ENCODE results near the gene PTGIS.
A peak's percentile ranks its signal among the peaks of the same experiment; 100 is the strongest.
"Not testable (repeated sequence)": the region's sequence is repeated elsewhere in the genome, so short reads cannot be mapped to it uniquely, and the experiment has no call there.

The PTGIS gene

DNA sequence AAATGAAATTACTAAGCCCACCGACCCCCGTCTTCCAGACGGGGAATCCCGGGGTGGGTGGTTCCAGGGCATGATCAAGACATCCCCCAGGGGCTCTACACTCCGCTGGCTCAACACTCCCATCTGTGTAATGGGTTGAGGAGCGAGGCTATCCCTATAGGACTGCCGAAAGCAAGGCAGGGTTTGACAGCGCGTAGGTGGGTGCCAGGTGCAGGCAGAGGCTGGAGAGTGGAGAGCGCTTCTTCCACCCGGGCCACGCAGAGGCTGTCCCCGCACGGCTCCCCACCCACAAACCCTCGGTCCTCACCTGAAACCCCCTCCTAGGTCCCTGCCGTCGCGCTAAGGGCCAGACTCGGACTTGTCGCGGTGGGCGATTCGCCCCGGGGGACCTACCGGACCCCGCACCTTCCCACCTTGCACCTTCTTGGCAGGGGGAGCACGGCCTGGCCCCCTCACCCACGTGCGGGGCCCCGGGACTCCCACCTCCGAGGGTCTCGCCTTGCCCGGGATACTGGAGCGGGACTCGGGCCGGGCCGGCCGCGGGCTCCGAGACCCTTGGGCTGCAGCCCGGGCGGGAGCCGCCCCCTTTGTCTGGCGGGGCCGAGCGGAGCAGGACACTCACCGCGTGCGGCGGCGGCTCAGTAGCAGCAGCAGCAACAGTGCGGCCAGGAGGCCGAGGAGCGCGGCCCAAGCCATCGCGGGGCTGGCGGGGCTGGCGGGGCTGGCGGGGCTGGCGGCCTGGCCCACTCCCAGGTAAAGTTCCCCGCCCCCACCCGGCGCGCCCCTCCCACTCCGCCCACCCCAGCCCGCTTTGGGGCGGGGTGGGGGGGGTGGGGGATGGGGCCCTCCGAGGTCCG lies at the start of gene PTGIS:
Gene PTGIS (minus strand): TSS at position 717 of the 857 bp plus-strand sequence. CDS start 21 bp downstream, at position 696.
- no peak for DNase-seq (ENCODE audit: low read depth in 2 of 2)

DNA sequence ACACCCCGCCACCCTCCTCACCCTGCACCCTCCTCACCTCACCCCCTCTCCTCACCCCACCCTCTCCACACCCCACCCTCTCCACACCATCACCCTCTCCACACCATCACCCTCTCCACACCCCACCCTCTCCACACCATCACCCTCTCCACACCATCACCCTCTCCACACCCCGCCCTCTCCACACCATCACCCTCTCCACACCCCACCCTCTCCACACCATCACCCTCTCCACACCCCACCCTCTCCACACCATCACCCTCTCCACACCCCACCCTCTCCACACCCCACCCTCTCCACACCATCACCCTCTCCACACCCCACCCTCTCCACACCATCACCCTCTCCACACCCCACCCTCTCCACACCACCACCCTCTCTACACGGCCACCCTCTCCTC lies 49.5 kb upstream of the PTGIS start:
- not testable (repeated sequence) for DNase-seq (ENCODE audit: low read depth in 2 of 2)

DNA sequence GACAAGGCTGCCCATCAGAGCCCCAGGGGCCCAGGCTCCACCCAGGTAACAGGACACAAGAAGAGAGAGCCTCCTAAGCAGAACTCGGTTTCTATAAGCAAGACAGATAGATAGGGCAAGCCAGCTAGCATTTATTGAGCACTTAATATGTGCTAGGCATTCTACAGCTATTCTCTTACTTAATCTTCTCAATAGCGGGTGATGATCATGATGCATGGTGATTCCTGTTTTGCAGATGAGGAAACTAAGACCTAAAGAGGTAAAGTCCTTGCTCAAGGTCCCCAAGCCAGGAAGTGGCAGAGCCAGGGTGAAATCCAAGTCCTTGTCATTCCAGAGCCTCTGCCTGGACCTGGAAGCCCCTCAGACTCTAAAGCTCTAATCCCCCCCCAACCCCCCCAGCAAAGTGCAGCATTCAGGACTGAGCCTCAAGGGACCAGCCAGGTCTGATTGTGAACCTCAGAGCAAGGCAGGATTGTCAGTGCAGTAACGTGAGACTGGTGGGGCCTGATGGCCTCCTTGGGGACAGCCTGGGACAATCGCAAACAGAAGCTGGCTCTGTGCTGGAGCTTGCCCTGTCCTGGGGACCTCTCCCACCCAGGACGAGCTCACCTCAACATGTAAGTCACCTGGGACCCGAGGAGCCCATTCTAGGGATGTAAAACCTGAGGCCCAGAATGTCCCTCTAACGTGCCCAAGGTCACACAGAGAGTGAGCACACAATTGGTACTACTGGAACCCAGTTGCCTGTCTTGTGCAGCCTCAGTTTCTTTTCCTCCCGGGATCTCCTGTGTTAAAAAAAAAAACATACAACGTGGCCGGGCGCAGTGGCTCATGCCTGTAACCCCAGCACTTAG lies 48.4 kb upstream of the PTGIS start:
- DNase-seq (ENCODE audit: low read depth in 2 of 2): no peak

DNA sequence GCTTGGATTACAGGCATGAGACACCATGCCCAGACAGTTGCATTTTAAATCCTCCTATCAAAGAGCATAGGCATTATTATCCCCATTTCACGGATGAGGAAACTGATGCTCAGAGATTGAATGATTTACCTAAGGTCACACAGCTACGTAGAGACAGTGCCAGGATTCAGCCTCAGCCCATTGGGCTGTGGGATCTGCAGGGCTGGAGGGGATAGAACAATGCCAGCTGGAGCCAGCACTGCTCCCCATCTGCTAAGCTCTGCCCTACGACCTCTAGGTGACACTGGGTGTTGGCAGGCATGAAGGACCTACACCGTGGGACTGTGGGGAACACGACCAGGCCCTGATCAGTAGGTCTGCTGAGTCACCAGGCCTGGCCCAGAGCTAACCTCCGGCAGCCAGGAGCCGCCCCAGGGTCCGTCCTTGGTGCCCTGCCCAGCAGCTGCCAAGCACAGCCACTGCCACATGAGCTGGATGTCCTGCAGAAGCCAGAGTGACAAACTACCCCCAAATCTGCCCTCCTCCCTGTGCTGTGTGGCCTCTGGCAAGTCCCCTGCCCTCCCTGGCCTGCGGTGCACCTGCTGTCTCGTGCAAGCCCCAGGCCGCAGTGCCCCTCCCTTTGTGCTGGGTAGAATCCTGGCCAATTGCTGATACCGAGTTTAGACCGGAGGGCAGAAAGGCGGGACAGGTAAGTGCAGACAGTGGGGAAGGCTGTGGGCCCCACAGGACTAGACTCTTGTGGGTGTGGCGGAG lies 47.6 kb upstream of the PTGIS start:
- DNase-seq (ENCODE audit: low read depth in 2 of 2): no peak

DNA sequence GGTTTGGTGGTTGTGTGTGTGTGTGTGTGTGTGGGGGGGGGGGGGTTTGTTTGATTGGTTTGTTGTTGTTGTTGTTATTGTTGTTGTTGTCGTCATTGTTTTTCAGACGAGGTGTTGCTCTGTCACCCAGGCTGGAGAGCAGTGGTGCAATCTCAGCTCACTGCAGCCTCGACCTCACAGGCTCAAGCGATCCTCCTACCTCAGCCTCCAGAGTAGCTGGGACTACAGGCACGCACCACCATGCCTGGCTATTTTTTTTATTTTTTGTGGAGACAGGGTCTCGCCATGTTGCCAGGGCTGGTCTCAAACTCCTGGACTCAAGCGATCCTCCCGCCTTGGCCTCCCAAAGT lies 47.1 kb upstream of the PTGIS start:
- DNase-seq (ENCODE audit: low read depth in 2 of 2): not testable (repeated sequence)

DNA sequence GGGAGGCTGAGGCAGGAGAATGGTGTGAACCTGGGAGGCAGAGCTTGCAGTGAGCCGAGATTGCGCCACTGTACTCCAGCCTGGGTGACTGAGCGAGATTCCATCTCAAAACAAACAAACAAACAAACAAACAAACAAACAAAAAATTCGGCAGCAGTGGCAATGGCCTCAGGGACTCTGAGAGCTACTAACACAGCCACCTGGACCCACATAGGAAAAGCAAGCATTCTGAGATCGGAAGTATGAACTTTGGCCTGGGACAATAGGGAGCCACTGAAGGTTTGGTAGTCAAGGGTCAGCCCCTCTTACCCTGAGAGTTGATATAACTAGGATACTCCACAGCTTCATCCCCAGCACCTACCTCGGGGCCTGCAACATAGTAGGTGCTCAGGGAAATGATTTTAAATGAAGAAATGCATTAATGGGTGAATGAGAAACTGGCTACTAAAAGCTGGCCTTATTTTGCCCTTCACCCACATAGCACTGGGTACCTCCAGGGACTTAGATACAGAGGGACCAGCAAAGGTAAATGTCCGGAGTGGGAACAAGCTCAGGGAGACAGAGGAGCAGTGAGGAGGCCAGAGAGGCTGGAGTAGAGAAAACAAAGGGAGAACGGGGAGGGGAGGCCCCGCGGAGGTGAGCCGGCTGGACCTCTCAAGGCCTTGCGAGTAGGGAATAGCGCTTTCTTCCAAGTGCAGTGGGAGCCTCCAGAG lies 46.6 kb upstream of the PTGIS start:
- no peak for DNase-seq (ENCODE audit: low read depth in 2 of 2)

DNA sequence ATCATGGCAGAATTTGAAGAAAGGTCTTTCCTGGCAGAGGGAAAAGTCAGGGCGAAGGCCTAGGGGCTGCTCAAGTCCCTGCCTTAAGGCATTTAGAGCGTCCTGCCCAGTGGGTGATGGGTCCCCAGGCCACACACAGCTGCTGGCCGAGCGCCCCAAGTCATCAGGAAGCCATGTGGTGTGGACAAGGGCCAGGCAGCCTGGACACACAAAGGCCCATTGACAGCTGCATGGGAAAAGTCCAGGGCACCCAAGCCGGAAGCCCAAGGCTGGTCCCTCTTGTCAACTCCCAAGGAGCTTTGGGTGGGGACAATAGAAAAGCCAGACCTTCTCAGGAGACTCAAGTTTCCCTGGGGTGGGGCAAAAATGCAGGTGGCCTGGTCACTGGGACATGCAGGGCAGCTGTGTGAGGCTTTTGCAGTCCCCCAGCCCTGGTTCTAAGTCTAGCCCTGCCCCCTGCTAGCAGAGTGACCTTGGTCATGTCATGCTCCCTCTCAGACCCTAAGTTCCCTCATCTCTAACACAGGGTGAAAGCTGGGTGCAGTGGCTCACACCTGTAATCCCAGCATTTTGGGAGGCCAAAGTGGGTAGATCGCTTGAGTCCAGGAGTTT lies 44.3 kb upstream of the PTGIS start:
- no peak for DNase-seq (ENCODE audit: low read depth in 2 of 2)

DNA sequence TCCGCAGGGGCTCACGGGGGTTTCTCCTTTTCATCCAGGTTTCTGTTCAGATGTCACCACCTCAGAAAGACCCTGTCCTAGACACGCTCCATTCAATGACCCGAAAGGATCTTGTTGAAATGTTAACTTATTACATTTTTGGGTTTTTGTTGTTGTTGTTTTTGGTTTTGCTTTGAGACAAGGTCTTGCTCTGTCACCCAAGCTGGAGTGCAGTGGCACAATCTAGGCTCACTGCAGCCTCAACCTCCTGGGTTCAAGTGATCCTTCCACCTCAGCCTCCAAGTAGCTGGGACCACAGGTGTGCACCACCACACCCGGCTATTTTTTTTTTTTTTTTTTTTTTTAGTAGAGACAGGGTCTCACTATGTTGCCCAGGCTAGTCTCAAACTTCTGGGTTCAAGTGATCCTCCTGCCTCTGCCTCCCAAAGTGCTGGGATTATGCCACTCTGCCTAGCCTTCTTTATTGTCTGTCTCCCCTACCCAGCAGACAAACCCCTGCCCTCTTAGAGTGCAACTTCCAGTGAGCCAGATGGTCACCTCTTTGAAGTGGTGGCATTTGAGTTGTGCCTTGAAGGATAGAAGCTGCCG lies 43.7 kb upstream of the PTGIS start:
- not testable (repeated sequence) for DNase-seq (ENCODE audit: low read depth in 2 of 2)

DNA sequence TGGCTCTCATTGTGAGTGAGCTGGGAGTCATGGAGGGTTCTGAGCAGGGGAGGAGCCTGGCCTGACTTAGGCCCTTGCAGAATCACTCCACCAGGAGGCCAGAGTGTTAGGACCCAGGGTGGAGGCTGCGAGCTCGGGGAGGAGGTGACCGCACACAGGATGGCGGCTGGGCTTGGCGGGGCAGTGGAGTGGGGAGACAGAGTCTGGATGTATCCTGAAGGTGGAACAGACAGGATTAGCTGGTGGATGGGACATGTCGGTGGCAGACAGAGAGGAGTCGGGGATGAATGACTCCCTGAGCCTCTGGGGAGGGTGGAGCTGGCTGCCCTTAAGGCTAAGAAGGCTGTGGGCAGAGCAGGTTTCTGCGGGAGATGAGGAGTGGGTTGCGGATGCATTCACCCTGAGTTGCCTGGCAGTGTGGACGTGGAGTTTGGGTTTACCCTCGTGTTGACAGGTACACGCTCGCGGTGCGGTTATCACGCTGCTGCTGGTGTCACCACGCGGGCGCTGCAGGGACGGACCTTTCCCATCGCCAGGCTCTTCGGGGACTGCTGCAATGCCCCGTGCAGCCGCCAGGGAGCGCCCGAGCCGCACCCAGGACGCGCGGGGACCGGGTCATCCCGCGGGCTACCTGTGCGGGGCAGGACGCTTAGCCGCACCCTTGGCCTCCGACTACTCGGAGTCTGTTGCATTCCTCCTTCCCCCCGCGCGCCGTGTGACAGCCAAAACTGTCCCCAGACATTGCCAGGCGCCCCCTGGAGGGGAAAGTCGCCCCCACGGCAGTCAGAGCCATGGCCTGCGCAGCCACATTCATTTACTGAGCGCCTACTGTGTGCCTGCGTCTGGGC lies 43.0 kb upstream of the PTGIS start:
- DNase-seq (ENCODE audit: low read depth in 2 of 2): peak; percentile 33 to 43

DNA sequence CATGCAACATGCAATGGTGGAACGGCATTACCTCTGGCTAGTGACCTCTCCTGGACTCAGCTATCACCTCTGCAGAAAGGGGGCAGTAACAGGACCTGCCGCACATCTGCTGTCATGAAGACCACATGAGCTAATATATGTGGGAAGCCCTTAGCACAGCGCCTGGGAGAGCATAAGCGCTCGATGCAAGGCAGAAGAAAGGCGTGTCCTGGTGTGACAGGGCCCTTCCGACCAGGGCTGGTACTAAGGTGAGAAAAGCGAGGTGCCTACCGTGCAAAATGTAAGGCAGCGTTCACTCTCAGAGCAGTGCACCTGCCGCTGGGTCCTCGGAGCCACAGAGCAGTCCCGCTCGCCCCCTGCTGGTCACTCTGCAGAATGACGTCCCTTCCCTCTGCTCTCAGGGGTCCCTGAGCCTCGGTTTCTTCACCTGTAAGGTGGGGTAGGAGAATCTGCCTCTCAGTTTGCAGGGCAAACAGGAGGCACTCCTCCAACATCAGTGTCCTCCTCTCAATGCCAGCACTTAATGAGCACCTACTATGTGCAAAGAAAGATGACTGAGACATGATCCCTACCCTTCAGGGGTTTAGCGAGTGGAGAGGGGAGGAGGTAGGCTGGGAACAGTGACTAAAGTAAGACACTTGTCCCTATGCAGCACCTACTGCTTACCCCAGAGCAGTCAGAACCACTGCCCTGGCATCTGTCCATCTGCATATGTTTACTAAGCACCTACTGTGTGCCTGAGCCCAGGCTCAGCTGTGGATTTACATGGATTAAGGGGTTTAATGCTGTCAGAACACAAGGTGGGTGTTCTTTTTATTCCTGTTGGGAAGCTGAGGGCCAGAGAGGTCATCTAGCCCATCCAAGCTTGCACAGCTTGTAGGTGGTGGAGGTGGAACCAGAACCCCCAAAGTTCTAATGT lies 41.1 kb upstream of the PTGIS start:
- peak; percentile 50 to 59 for DNase-seq (ENCODE audit: low read depth in 2 of 2)

DNA sequence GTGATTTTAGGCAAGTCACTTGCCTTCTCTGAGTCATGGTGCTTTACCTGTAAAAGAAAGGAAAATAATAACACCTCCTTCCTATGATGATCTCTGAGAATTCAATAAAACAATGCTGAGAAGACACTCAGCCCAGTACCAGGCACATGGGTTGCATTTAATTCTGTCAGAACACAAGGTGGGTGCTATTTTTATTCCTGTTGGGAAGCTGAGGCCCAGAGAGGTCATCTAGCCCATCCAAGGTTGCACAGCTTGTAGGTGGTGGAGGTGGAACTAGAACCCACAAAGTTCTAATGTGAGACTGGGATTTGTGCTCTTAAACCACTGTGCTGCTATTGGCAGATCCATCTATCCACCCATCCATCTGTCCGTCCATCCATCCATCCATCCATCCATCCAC lies 39.6 kb upstream of the PTGIS start:
- DNase-seq (ENCODE audit: low read depth in 2 of 2): no peak

DNA sequence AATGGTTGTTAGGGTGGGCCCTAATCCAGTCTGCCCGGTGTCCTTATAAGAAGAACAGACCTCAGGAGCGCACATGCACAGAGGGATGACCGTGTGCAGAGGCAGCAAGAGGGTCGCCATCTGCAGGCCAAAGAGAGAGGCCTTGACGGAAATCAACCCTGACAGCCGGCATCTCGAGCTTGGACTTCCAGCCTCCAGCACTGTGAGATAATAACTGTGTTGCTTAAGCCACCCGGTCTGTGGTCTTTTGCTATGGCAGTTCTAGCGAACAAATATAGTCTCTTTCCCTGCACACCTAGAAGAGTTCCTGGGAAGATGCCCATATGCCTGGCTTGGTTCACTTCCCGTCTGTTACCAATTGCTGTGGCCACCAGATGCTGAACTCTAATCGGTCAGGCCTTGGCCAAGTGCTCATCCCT lies 35.3 kb upstream of the PTGIS start:
- no peak for DNase-seq (ENCODE audit: low read depth in 2 of 2)

DNA sequence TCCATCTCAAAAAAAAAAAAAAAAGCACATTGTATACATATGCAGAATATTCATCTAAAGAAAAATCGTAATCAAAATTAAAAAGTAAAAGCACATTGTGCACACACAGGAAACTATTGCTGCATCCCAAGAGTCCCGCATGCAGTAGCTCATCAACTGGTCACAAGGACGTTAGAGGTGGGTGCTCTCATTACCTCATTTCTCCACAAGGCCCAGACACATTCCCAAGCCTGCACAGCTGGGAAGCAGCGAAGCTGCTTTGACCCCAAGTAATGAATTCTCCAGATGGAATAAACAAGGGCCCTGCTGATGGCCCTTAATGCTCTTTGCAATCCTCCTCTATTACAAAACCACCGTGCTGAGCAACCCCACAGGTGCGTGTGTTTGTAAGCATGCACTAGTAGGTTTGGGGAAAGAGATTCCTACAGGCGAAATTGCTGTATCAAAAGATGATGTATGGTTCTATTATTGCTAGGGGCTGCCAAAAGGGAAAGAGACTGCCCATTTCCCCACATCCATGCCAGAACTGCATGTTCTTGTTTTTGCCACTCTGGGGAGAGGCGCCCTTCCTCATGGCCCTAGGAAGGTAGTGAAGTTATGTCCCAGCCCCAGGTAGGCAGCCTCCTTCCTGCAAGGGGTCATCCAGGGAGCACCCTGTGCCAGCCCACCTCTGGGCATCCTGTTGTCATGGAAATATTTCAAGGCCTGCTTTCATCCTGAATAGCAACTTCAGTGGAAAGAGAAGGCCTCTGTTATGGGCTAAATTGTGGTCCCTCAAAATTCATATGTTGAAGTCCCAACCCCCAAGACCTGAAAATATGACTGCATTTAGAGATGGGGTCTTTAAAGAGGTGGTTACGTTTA lies 34.6 kb upstream of the PTGIS start:
- no peak for DNase-seq (ENCODE audit: low read depth in 2 of 2)

DNA sequence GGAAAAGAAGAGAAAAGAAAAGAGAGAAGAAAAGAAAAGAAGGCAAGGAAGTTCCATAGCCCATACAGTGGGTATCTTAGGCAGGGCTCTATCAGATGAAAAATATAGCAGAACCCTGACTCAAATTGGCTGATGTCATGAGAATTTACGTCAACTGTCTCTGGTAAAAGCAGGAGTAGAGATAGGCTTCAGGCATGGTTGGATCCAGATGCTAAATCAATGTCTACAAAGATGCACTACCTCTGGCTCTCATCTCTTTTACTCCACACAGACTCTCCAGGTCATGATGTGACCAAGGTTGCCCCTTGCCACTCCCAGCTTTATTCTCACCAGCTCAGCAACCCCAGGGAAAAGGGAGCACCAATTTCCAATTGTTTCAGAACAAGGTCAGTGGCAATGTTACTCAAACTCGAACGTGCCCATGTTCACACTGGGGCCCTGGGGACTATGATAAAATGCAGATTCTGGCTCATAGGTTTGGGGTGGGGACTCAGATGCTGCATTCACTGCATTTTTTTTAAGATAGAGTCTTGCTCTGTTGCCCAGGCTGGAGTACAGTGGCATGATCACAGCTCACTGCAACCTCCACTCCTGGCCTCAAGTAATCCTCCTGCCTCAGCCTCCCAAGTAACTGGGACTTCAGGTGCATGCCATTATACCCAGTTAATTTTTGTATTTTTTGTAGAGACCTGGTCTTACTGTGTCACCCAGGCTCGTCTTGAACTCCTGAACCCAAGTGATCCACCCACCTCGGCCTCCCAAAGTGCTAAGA lies 33.4 kb upstream of the PTGIS start:
- DNase-seq (ENCODE audit: low read depth in 2 of 2): no peak

DNA sequence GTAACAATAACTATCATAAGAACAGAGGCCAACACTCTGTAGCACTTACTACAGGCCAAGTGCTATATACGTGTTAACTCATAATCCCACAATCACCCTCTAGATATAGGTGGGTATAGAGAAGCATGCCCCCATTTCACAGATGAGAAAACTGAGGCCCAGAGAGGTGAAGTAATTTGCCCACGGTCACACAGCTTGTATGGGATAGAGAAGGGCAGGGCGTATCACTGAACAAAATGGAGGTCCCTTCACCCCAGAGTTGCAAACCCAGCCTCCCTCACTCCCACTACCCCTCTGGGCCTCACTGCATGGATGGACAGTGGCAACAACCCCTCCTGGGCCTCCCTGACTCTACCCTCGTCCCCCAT lies 31.8 kb upstream of the PTGIS start:
- DNase-seq (ENCODE audit: low read depth in 2 of 2): no peak

DNA sequence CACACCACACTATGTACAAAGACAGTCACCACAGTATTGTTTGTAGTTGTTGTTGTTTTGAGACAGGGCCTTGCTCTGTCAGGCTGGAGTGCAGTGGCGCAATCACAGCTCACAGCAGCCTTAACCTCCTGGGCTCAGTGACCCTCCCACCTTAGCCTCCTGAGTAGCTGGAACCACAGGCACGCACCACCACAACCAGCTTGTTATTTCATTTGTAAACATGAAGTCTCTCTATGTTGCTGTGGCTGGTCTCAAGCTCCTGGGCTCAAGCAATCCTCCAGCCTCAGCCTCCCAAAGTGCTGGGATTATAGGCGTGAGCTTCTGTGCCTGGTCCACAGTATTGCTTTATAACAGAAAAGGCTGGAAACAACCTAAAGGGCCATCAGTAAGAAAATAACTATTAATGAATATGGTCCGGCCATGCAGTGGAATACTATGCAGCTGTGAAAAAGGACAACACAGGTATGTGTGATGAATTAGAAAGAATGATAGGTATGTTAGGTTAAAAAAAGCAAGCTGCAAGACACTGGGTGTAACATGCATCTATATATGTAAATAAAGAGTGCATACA lies 30.0 kb upstream of the PTGIS start:
- DNase-seq (ENCODE audit: low read depth in 2 of 2): no peak

All from stimulated activated CD8-positive, alpha-beta memory T cell treated with anti-CD3 and anti-CD28 coated beads, Interleukin-7, amount 100 ng/mL, for 1 hour (primary cell).